ENCODE data around the gene AIF1L.
"Not testable (repeated sequence)": the region's sequence is repeated elsewhere in the genome, so short reads cannot be mapped to it uniquely, and the experiment has no call there.

AIF1L gene

DNA sequence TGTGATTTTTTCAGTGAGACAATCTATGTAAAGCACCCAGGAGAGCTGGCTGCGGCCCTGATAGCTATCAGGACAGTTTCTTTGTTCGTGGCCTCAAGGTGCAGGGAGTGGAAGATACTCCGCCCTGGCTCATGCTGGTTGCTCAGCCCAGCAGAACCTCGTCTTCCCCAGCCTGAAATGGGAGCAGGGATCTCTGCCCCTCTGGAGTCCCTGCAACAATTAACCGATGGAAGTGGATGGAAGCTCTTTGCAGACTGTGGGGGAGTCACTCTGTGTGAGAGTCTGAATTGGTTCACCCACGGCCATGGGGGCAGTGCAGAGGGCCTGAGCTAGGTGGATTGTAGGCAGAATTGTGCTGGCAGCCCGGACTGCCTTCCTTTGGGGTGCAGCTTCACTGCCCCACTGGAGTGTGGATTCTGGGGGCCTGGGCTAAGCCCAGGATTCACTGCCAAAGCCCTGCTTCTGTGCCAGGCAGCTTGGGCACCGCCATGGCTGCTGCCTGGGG lies 2.8 kb downstream of the AIF1L start:
- no peak for DNase-seq (ENCODE audit: low spot score)

DNA sequence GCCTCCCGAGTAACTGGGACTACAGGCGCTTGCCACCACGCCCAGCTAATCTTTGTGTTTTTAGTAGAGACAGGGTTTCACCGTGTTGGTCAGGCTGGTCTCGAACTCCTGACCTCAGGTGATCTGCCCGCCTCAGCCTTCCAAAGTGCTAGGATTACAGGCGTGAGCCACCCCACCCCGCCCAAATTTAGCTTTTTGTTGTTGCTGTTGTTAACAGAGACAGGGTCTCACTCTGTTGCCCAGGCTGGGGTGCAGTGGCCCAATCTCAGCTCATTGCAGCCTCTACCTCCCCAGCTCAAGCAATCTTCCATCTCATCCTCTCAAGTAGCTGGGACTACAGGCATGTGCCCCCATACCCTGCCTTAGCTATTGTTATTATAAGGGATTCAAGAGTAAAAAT lies 3.5 kb downstream of the AIF1L start:
- DNase-seq (ENCODE audit: low spot score): not testable (repeated sequence)

DNA sequence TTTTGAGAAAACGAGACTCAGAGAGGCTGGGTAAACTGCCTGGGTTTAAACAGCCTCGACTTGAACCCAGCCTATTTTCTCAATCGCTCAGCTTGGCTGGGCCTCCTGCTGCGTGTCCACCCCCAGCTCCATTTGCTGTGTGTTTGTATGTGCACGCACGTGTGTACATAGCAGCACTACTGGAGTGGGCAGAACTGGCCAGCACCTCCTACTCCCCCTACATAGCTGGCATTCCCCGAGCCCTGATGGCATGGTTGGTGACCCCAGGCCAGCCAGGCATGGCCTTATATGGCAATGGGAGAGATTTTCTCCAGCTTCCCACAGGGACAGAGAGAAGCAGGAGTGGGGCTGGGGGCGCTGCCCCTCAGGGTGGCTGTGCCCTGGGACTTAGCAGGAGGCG lies 4.1 kb downstream of the AIF1L start:
- no peak for DNase-seq (ENCODE audit: low spot score)

DNA sequence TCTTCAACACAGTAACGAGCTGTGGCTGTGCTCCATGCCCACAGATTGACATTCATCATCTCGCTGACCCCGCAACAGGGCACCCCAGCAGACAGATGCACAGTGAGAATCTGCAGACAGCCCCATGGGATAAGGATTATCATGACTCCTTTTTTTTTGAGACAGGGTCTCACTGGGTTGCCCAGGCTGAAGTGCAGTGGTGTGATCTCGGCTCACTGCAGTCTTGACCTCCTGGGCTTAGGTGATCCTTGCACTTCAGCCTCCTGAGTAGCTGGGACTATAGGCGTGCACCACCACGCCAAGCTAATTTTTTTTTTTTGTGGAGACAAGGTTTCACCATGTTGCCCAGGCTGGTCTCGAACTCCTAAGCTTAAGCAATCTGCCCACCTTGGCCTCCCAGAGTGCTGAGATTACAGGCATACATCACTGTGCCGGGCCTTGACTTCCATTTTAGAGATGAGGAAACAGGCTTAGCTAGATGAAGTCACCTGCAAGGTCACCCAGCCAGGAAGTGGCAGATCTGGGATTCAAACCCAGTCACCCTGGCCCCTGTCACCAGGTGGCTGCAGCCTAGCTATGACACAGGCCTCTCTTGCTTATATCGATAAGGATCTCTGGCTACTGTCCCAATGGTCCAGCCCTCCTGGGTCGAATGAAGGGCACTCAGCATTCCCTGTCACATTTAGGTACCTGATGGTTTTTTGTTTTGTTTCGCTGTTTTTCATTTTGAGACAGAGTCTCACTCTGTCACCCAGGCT lies 5.1 kb downstream of the AIF1L start:
- DNase-seq (ENCODE audit: low spot score): no peak

GRCh38 chr9:131103024-131103423 lies 6.7 kb downstream of the AIF1L start:
- no peak for DNase-seq (ENCODE audit: low spot score)

- no peak for DNase-seq (ENCODE audit: low spot score)
Measured at GRCh38 chr9:131103535-131103934, 7.2 kb downstream of the AIF1L start.

DNA sequence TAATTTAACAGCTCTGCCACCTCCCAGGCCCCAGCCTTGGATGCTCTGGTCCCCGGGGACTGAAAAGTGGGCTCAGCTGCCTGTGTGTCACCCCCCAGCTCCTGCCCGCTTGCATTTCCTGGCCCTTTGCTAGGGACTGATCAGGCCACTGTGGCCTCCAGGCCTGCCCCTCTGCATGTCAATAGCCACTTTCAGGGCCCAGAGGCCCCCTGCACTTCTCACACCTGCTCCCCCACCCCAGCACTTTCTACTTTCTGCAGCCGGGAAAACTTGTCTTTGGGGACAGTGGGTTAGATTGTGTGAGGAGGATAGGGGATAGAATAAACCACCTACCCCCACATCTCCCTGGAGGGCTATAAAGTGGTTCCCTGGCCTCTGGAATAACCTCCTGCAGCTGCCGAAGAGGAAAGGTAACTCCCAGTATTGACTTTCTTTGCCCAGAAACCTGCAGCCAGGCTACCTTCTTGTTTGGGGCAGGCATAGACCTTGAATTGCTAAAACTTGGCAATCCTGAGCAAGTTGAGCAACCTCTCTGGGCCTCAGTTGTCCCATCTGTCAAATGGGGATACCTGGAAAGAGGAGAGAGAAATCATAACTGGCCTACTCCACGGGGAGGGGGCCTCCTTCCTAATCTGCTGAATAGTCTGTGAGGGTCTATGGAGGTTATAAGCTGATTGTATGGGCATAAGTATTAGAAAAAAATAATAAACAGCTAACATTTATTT lies 7.8 kb downstream of the AIF1L start:
- DNase-seq (ENCODE audit: low spot score): no peak

DNA sequence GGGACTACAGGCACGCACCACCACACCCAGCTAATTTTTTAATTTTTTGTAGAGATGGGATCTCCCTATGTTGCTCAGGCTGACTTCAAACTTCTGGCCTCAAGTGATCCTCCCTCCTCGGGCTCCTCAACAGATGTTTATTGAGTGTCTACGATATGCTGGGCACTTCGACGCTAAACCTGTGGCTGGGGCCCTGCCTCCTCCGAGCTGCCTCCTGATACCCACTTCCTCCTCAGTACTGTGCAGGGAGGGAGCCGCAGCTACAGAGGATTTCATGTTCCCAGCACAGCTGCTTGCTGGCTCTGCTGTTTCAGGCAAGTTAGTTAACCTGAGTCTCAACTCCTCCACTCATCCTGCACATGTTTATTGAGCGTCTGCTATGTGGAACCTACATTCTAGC lies 9.6 kb downstream of the AIF1L start:
- DNase-seq (ENCODE audit: low spot score): no peak

- DNase-seq (ENCODE audit: low spot score): no peak
Measured at GRCh38 chr9:131107760-131108159, 11.4 kb downstream of the AIF1L start.

DNA sequence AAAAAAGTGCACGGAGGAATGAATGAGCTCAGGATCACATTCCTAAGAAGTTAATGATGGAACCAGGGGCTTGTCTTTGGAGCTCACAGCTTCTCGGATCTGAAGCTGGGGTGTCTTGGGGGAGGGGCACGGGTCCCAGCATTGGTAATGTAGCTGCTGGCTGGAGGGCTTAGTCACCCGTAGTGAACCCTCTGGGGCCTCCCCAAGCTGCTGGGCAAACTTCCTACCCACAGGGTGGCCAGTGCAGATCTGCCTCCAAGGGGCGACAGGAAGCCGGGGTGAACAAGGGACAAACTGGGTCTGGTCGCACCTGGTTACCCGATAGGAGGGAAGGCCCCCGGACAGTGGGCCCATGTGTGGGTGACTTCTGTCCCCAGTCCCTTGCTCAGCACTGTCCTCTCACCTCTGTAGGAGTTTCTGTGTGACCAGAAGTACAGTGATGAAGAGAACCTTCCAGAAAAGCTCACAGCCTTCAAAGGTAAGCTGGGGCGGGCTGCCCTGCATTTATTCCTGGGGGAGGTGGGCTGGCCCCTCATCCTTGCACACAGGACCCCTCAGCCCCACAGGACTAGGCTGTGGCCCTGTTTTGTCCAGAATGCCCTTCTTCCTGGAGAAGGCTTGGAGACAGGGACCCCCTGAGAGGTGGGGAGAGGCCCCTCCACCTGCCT lies 15.0 kb downstream of the AIF1L start:
- no peak for DNase-seq (ENCODE audit: low spot score)

DNA sequence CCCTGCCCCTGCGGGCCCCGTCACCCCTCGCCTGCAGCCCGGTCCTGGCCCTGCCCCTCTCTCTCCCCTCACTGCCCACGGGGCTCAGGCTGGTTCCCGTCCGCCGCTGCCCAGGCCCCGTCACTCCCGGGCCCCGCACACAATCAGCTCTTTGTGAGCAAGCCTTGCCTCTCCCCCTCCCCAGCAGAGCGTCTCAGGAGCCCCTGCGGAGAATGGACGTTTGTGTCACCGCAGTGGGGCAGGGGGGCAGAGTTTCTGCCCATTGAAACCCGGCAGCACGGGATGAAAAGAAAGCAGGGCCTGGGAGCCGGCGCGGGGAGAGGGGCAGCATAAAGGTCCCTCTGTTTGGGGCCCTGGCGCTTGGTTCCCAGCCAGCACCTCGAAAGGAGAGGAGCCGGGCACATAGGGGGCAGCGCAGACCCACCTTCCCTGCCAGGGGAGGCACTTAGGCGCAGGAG lies 15.6 kb downstream of the AIF1L start:
- DNase-seq (ENCODE audit: low spot score): no peak

DNA sequence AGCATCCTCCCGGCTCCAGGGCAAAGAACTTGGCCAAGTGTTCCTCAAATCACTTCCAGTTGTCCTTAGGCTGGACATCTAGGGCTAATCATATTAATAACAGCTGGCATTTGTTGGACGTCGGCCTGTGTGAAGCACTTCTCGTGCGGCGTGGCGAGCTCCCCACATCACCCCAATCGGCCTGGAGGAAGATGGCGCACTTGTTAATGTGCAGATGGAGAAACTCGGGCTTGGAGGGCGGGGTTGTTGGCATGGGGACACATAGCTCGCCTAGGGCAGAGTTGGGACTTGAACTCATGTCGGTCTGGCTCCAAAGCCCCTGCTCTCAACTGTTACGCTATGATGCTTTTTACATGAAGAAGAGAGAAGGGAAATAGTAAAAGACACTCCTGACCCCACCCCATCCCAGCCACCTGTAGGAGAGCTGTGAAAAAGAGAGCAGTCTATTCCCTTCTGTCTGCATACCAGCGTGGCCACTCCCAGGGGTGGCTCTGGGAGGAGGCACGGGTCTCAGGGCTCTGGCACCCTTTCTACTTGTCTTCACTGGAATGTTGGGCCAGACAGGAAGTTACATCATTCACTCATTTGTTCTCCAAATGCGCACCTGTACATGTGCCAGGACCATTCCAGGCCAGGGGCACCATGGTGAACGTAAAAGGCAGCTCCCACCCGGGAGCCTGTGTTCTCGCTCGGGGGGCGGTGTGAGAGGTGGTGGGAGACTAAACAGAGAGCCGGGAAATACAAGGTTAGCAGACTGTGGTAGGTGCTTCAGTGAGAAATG lies 16.2 kb downstream of the AIF1L start:
- DNase-seq (ENCODE audit: low spot score): no peak

DNA sequence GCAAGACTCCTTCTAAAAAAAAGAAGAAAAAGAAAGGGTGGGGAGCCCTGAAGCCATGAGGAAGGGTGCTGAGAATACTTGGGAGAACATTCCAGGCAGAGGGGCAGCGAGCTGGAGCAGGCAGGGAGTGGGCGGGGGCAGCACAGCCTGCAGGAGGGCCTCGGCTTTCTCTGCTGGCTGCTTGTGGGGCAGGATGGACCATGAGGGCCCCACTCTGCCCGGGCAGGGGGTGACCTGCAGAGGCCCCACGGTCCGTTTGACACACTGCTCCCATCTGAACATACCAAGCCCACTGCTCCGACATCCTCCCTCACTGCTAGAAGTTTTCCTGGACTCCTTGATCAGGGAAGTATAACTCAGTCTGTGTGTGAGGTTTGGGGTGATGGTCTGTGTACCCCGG lies 17.3 kb downstream of the AIF1L start:
- no peak for DNase-seq (ENCODE audit: low spot score)

- DNase-seq (ENCODE audit: low spot score): no peak
Measured at GRCh38 chr9:131114084-131114535, 17.8 kb downstream of the AIF1L start.

- not testable (repeated sequence) for DNase-seq (ENCODE audit: low spot score)
Measured at GRCh38 chr9:131115360-131115742, 19.0 kb downstream of the AIF1L start.

DNA sequence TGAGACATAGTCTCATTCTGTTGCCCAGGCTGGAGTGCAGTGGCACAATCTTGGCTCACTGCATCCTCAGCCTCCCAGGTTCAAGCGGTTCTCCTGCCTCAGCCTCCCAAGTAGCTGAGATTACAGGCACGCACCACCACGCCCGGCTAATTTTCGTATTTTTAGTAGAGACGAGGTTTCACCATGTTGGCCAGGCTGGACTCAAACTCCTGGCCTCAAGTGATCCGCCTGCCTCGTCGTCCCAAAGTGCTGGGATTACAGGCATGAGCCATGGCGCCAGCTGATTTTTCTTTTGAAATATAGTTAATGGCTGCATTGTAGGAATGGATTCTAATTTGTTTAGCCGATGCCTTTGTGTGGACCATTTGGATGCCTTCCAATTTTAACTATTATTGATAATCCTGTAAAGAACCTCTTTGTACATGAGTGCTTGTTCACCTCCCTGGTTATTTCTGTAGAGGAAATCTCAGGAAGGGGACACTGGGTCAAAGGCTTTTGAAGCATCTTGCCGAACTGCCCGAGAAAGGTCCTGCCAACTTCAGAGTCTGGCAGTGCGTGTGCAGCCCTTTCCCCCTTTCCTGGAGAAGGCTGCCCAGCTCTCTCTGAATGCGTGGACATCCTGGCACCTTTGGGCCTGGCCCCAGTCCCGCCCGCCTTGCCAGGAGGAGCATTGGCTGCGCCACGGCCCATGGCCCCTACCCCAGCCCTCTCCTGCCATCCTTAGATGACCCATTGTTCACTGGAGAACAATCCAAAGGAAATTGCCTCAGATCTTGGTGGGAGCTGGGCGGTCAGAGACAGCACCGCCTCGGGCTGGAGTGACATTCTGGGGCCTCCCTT lies 20.2 kb downstream of the AIF1L start:
- DNase-seq (ENCODE audit: low spot score): no peak

- DNase-seq (ENCODE audit: low spot score): no peak
Measured at GRCh38 chr9:131117121-131117761, 20.9 kb downstream of the AIF1L start.

- no peak for DNase-seq (ENCODE audit: low spot score)
Measured at GRCh38 chr9:131117762-131118145, 21.4 kb downstream of the AIF1L start.

GRCh38 chr9:131119600-131119999 lies 23.3 kb downstream of the AIF1L start:
- no peak for DNase-seq (ENCODE audit: low spot score)

DNA sequence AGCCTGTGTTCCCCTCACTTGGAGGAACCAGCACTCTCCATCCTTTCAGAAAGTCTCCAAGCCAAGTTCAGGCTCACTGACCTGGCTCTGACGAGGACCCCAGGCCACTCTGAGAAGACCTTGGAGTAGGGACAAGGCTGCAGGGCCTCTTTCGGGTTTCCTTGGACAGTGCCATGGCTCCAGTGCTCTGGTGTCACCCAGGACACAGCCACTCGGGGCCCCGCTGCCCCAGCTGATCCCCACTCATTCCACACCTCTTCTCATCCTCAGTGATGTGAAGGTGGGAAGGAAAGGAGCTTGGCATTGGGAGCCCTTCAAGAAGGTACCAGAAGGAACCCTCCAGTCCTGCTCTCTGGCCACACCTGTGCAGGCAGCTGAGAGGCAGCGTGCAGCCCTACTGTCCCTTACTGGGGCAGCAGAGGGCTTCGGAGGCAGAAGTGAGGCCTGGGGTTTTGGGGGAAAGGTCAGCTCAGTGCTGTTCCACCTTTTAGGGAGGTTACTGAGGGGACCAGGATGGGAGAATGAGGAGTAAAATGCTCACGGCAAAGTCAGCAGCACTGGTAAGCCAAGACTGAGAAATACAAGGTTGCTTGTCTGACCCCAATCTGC lies 24.4 kb downstream of the AIF1L start:
- DNase-seq (ENCODE audit: low spot score): no peak
